Osteoblast (primary cell): ENCODE measurements around the gene AFF2. TPM values are rescaled to one million over a fixed set of nuclear protein-coding genes. Genes with fewer than 3 reads are reported as not detected.

Experiments used
- DNase-seq: peaks from one replicate; pipeline ENCODE4 v3.0.0; 2011; ENCODE audit warnings: low spot score, mixed read lengths; ENCODE audit not compliant: insufficient read length; ENCODE audit errors: missing footprints
- H2AFZ ChIP-seq: 2 replicates; pipeline ENCODE4 v1.6.0; 2011; ENCODE audit warnings: mild to moderate bottlenecking, low read length
- H3K27ac ChIP-seq: 2 replicates; pipeline ENCODE4 v1.5.1; 2011; ENCODE audit warnings: mild to moderate bottlenecking, low read depth, low read length, moderate library complexity
- H3K27me3 ChIP-seq: 2 replicates; pipeline ENCODE4 v1.6.0; 2012; ENCODE audit warnings: mild to moderate bottlenecking, control low read depth, inconsistent platforms, low read length, moderate library complexity; ENCODE audit not compliant: insufficient read depth
- H3K36me3 ChIP-seq: 2 replicates; pipeline ENCODE4 v1.5.1; 2011; ENCODE audit warnings: mild to moderate bottlenecking, low read length, control low read depth, moderate library complexity; ENCODE audit not compliant: insufficient read depth
- H3K4me1 ChIP-seq: 2 replicates; pipeline ENCODE4 v1.5.1; 2011; ENCODE audit warnings: mild to moderate bottlenecking, low read length, control low read depth, moderate library complexity; ENCODE audit not compliant: insufficient read depth
- H3K4me2 ChIP-seq: 2 replicates; pipeline ENCODE4 v1.6.0; 2011; ENCODE audit warnings: mild to moderate bottlenecking, low read length; ENCODE audit not compliant: insufficient read depth
- H3K4me3 ChIP-seq: fragments of 200-600 bp; sonication (generic); 3 replicates; pipeline ENCODE4 v1.5.1; 2012; ENCODE audit warnings: mild to moderate bottlenecking, low read length, inconsistent platforms; ENCODE audit not compliant: insufficient read depth
- H3K79me2 ChIP-seq: 2 replicates; pipeline ENCODE4 v1.6.0; 2012; ENCODE audit warnings: mild to moderate bottlenecking, low read length, control low read depth, inconsistent platforms; ENCODE audit not compliant: insufficient read depth
- H3K9me3 ChIP-seq: 2 replicates; pipeline ENCODE4 v1.5.1; 2011; ENCODE audit warnings: low read depth, low read length, control low read depth
- H4K20me1 ChIP-seq: 2 replicates; pipeline ENCODE4 v1.6.0; 2012; ENCODE audit warnings: mild to moderate bottlenecking, low read length, control low read depth; ENCODE audit not compliant: insufficient read depth
- CTCF ChIP-seq: IDR thresholded peaks from 2 replicates; pipeline ENCODE4 v1.5.1; 2011; ENCODE audit warnings: mild to moderate bottlenecking, low read depth, low read length, moderate library complexity; ENCODE audit errors: extremely low read depth
- total RNA-seq: library from RNA; depleted of rRNA; stranded (reverse); fragments of >200 nt; gene quantifications from 2 replicates; pipeline ENCODE4 v1.2.3, GENCODE V29; 2012

The AFF2 gene
- total RNA-seq, 1 donor, result 10.9 TPM

GRCh38 chrX:149010013-149010852, 509.8 kb downstream of the AFF2 start:
- no peaks in the 10 kb centered on the region for H3K9me3 ChIP-seq
- peak; percentile 30 for DNase-seq
- no peaks in the 10 kb centered on the region for H3K27me3 ChIP-seq
- H3K27ac ChIP-seq, result no peak overlapping the region
- no peak for TF ChIP-seq CTCF
- H2AFZ ChIP-seq, result no peak overlapping the region
- H4K20me1 ChIP-seq, result no peaks in the 10 kb centered on the region
- no peaks in the 10 kb centered on the region for H3K79me2 ChIP-seq
- no peaks in the 10 kb centered on the region for H3K36me3 ChIP-seq
- H3K4me2 ChIP-seq, result no peak overlapping the region
- no peak overlapping the region for H3K4me3 ChIP-seq
- H3K4me1 ChIP-seq, result no peaks in the 10 kb centered on the region

DNA sequence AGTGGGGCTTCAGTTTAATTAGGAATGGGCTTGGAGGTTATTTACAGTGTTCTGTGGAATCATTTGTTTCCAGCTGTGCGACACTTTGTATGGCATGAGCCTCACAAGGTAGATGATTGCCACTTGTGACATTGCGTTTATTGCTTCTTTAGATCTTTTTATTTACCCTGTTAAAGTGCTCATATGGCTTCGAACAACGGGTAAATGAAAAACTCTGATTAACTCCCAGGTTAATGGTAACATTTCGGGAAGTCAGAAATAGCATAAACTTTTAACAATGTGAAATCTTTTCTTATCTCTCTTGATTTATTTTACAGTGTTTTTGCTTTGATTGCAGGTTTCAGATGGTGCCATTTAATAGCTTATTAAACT, 510.4 kb downstream of the AFF2 start:
- H3K4me3 ChIP-seq, result no peak overlapping the region
- H3K27me3 ChIP-seq, result no peaks in the 10 kb centered on the region
- H3K36me3 ChIP-seq, result no peaks in the 10 kb centered on the region
- no peaks in the 10 kb centered on the region for H3K79me2 ChIP-seq
- H3K27ac ChIP-seq, result no peak overlapping the region
- no peak for TF ChIP-seq CTCF
- H4K20me1 ChIP-seq, result no peaks in the 10 kb centered on the region
- no peak for DNase-seq
- no peaks in the 10 kb centered on the region for H3K4me1 ChIP-seq
- no peak overlapping the region for H3K4me2 ChIP-seq
- H2AFZ ChIP-seq, result no peak overlapping the region
- H3K9me3 ChIP-seq, result no peaks in the 10 kb centered on the region

GRCh38 chrX:149013081-149013480, 512.7 kb downstream of the AFF2 start:
- no peaks in the 10 kb centered on the region for H3K27me3 ChIP-seq
- no peak for TF ChIP-seq CTCF
- H4K20me1 ChIP-seq, result no peaks in the 10 kb centered on the region
- H3K4me1 ChIP-seq, result no peaks in the 10 kb centered on the region
- no peaks in the 10 kb centered on the region for H3K79me2 ChIP-seq
- H3K4me2 ChIP-seq, result no peak overlapping the region
- DNase-seq, result no peak
- H3K4me3 ChIP-seq, result no peak overlapping the region
- H3K36me3 ChIP-seq, result no peaks in the 10 kb centered on the region
- no peak overlapping the region for H2AFZ ChIP-seq
- no peak overlapping the region for H3K27ac ChIP-seq
- H3K9me3 ChIP-seq, result no peaks in the 10 kb centered on the region

DNA sequence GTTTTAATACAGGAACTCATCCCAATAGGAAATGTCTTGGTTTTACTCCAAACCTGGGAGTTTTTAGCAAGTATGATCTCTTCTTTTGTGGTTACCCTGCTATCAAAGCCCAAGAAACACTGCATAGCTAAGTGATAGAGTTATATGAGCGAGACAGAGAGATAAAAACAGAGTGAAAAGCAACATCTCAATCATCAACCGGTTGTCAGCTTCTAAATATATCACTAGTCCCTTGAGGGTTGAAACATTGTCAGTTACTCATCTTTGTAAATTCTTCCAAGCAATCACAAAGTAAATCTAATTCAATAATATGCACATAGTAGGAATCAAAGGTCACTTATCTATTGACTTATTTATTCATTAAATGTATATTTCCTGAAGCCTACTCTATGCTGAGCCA, 520.7 kb downstream of the AFF2 start:
- Histone ChIP-seq H3K27me3 (no peaks in the 10 kb centered on the region), H2AFZ (no peak overlapping the region), H3K79me2 (no peaks in the 10 kb centered on the region), H3K9me3 (no peaks in the 10 kb centered on the region), H3K36me3 (no peaks in the 10 kb centered on the region), H3K4me1 (no peaks in the 10 kb centered on the region), H3K4me2 (no peak overlapping the region), H3K4me3 (no peak overlapping the region), H4K20me1 (no peaks in the 10 kb centered on the region), H3K27ac (no peak overlapping the region)
- no peak for TF ChIP-seq CTCF
- no peak for DNase-seq
